MM.1S (cell line): ENCODE measurements around the gene ZNF362.
A peak's percentile ranks its signal among the peaks of the same experiment; 100 is the strongest.

Source experiments
- DNase-seq: peaks from one replicate; pipeline ENCODE4 v3.0.0-alpha.2; 2015
- H2AFZ ChIP-seq: fragments of 300-600 bp; sonication (generic); 2 replicates; pipeline ENCODE4 v1.6.0; 2016; ENCODE audit warnings: antibody characterized with exemption, low read length
- H3F3A ChIP-seq: fragments of 300-600 bp; sonication (generic); 2 replicates; pipeline ENCODE4 v1.6.1; 2016; ENCODE audit warnings: mild to moderate bottlenecking, antibody characterized with exemption, low read length, moderate library complexity, mixed read lengths; ENCODE audit not compliant: insufficient read depth
- H3K27ac ChIP-seq: fragments of 300-600 bp; sonication (generic); 2 replicates; pipeline ENCODE4 v1.5.1; 2016; ENCODE audit warnings: mild to moderate bottlenecking, low read length
- H3K27me3 ChIP-seq: fragments of 300-600 bp; sonication (generic); replicated peaks from 2 replicates; pipeline ENCODE4 v1.6.0; 2016; ENCODE audit warnings: low read length; ENCODE audit not compliant: insufficient read depth
- H3K36me3 ChIP-seq: fragments of 300-600 bp; sonication (generic); replicated peaks from 2 replicates; pipeline ENCODE4 v1.6.1; 2016; ENCODE audit warnings: mild to moderate bottlenecking, low read length, mixed read lengths; ENCODE audit not compliant: insufficient read depth
- H3K4me1 ChIP-seq: fragments of 300-600 bp; sonication (generic); 2 replicates; pipeline ENCODE4 v1.6.1; 2016; ENCODE audit warnings: low read length, mixed read lengths
- H3K4me2 ChIP-seq: fragments of 300-600 bp; sonication (generic); 2 replicates; pipeline ENCODE4 v1.6.0; 2016; ENCODE audit warnings: low read depth, low read length
- H3K4me3 ChIP-seq: fragments of 300-600 bp; sonication (generic); 2 replicates; pipeline ENCODE4 v1.5.1; 2016; ENCODE audit warnings: low read length, mixed read lengths
- H3K79me2 ChIP-seq: fragments of 300-600 bp; sonication (generic); 2 replicates; pipeline ENCODE4 v1.6.1; 2016; ENCODE audit warnings: mixed run types, low read length, mixed read lengths
- H3K9ac ChIP-seq: fragments of 300-600 bp; sonication (generic); 2 replicates; pipeline ENCODE4 v1.6.1; 2016; ENCODE audit warnings: low read length, mixed read lengths
- H3K9me2 ChIP-seq: fragments of 300-600 bp; sonication (generic); replicated peaks from 2 replicates; pipeline ENCODE4 v1.6.1; 2016; ENCODE audit warnings: mild to moderate bottlenecking, low read length, mixed read lengths; ENCODE audit not compliant: insufficient read depth
- H3K9me3 ChIP-seq: fragments of 300-600 bp; sonication (generic); replicated peaks from 2 replicates; pipeline ENCODE4 v1.6.1; 2016; ENCODE audit warnings: mild to moderate bottlenecking, low read length, mixed read lengths; ENCODE audit not compliant: insufficient read depth
- H4K20me1 ChIP-seq: fragments of 300-600 bp; sonication (generic); 2 replicates; pipeline ENCODE4 v1.6.1; 2016; ENCODE audit warnings: mild to moderate bottlenecking, low read length, moderate library complexity, mixed read lengths; ENCODE audit not compliant: insufficient read depth
- CTCF ChIP-seq: fragments of 300-600 bp; sonication (generic); IDR thresholded peaks from 2 replicates; pipeline ENCODE4 v1.5.1; 2016; ENCODE audit warnings: antibody characterized with exemption, low read length, mixed read lengths
- EZH2 ChIP-seq: fragments of 300-600 bp; sonication (generic); optimal IDR thresholded peaks from 2 replicates; pipeline ENCODE3; 2017; ENCODE audit warnings: low read depth, mild to moderate bottlenecking, antibody characterized with exemption, low read length, mixed read lengths
- EZH2phosphoT487 ChIP-seq: fragments of 300-600 bp; sonication (generic); IDR thresholded peaks from 2 replicates; pipeline ENCODE4 v1.6.1; 2018; ENCODE audit warnings: antibody characterized with exemption, low read length

The ZNF362 gene

GRCh38 chr1:33255347-33256220, 708 bp upstream of the ZNF362 start:
- H4K20me1 ChIP-seq, result no peaks in the 10 kb centered on the region
- H3K9me2 ChIP-seq, result no peaks in the 10 kb centered on the region
- H3K4me3 ChIP-seq, result peak overlapping the region; percentile 59
- H3K79me2 ChIP-seq, result no peaks in the 10 kb centered on the region
- no peaks in the 10 kb centered on the region for H3K9me3 ChIP-seq
- TF ChIP-seq CTCF (no peak), EZH2phosphoT487 (no peak), EZH2 (no peak)
- no peaks in the 10 kb centered on the region for H3K36me3 ChIP-seq
- peak; percentile 80 for DNase-seq
- peak overlapping the region; percentile 62; the same call in 1 of the 2 replicates for H3K9ac ChIP-seq
- peak overlapping the region; percentile 89 for H3K4me2 ChIP-seq
- H3K27me3 ChIP-seq, result 0 out of 2 replicates have a peak, but pooled peaks cover 2% of the 10 kb centered on the region
- peak overlapping the region; percentile 44; the same call in 1 of the 2 replicates for H3K27ac ChIP-seq
- H3K4me1 ChIP-seq, result no peaks in the 10 kb centered on the region
- no peaks in the 10 kb centered on the region for H3F3A ChIP-seq
- H2AFZ ChIP-seq, result peak overlapping the region; percentile 95

GRCh38 chr1:33256221-33256470, 146 bp upstream of the ZNF362 start:
- no peak for DNase-seq
- H3K9ac ChIP-seq, result no peak overlapping the region
- H3K27ac ChIP-seq, result no peak overlapping the region
- H3K4me2 ChIP-seq, result no peak overlapping the region
- no peaks in the 10 kb centered on the region for H3K4me1 ChIP-seq
- H2AFZ ChIP-seq, result no peak overlapping the region
- no peaks in the 10 kb centered on the region for H3K9me3 ChIP-seq
- H3F3A ChIP-seq, result no peaks in the 10 kb centered on the region
- H4K20me1 ChIP-seq, result no peaks in the 10 kb centered on the region
- no peaks in the 10 kb centered on the region for H3K79me2 ChIP-seq
- 0 out of 2 replicates have a peak, but pooled peaks cover 2% of the 10 kb centered on the region for H3K27me3 ChIP-seq
- no peaks in the 10 kb centered on the region for H3K36me3 ChIP-seq
- TF ChIP-seq EZH2phosphoT487 (no peak), EZH2 (no peak), CTCF (no peak)
- H3K4me3 ChIP-seq, result no peak overlapping the region
- no peaks in the 10 kb centered on the region for H3K9me2 ChIP-seq

GRCh38 chr1:33257207-33257771, 997 bp downstream of the ZNF362 start:
- DNase-seq, result no peak
- Histone ChIP-seq H2AFZ (peak overlapping the region; percentile 42), H3K27ac (no peak overlapping the region; the same call in 1 of the 2 replicates), H4K20me1 (no peaks in the 10 kb centered on the region), H3K27me3 (no peaks in the 10 kb centered on the region), H3K36me3 (no peaks in the 10 kb centered on the region), H3K4me1 (no peaks in the 10 kb centered on the region), H3K4me2 (peak overlapping the region; percentile 58), H3K79me2 (no peaks in the 10 kb centered on the region), H3K9me2 (no peaks in the 10 kb centered on the region), H3K9me3 (no peaks in the 10 kb centered on the region), H3K9ac (peak overlapping the region; percentile 38; the same call in 1 of the 2 replicates), H3F3A (no peaks in the 10 kb centered on the region), H3K4me3 (peak overlapping the region; percentile 53)
- TF ChIP-seq CTCF (no peak), EZH2 (no peak), EZH2phosphoT487 (no peak)
